Endothelial cell of umbilical vein (primary cell): ENCODE measurements around the gene C16orf82.

Experiments
- EZH2 ChIP-seq: IDR thresholded peaks from 2 replicates; pipeline ENCODE4 v1.6.1; 2012; ENCODE audit warnings: borderline replicate concordance, low read depth, mild to moderate bottlenecking, moderate library complexity, low read length, inconsistent platforms; ENCODE audit not compliant: severe bottlenecking
- TF ChIP-seq, protein P1 (sequence below), 2 donors: IDR thresholded peaks; 1 replicate in 1 of 2; 2 replicates in 1 of 2; pipeline ENCODE4 v1.5.1; 2011; ENCODE audit warnings: low read length in 2 of 2, mild to moderate bottlenecking in 2 of 2, moderate library complexity in 2 of 2, control low read depth in 1 of 2, inconsistent platforms in 1 of 2, low read depth in 1 of 2; ENCODE audit not compliant: insufficient read depth in 1 of 2; ENCODE audit errors: extremely low read depth in 1 of 2

- TF ChIP-seq, protein P1, sequence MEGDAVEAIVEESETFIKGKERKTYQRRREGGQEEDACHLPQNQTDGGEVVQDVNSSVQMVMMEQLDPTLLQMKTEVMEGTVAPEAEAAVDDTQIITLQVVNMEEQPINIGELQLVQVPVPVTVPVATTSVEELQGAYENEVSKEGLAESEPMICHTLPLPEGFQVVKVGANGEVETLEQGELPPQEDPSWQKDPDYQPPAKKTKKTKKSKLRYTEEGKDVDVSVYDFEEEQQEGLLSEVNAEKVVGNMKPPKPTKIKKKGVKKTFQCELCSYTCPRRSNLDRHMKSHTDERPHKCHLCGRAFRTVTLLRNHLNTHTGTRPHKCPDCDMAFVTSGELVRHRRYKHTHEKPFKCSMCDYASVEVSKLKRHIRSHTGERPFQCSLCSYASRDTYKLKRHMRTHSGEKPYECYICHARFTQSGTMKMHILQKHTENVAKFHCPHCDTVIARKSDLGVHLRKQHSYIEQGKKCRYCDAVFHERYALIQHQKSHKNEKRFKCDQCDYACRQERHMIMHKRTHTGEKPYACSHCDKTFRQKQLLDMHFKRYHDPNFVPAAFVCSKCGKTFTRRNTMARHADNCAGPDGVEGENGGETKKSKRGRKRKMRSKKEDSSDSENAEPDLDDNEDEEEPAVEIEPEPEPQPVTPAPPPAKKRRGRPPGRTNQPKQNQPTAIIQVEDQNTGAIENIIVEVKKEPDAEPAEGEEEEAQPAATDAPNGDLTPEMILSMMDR (IDR thresholded peaks at IDR 0.05; ENCODE audit: extremely low read depth in 1 of 2, insufficient read depth in 1 of 2, low read depth in 1 of 2, low read length in 2 of 2) = no peak
- TF ChIP-seq EZH2 = no peak
Measured at GRCh38 chr16:27098366-27099049, 31.8 kb downstream of the C16orf82 start.
